Measurements from ENCODE around the gene KIF13A.

GRCh38 chr6:17890309-17890708 lies 97.1 kb downstream of the KIF13A start:
- TF ChIP-seq CTCF (conservative IDR thresholded peaks at IDR 0.05; ENCODE audit: low read depth in 2 of 2), result no peak
- no peak for TF ChIP-seq POLR2AphosphoS5 (IDR thresholded peaks at IDR 0.05; ENCODE audit: low read depth)
- no peak for TF ChIP-seq EZH2 (IDR thresholded peaks at IDR 0.05; ENCODE audit: low read depth, unreplicated experiment)

Measured in GM23338 (cell line).